ENCODE data around the gene SDE2.

- no peak for TF ChIP-seq POLR2A (IDR thresholded peaks at IDR 0.05; ENCODE audit: low read length)
- TF ChIP-seq GATA1 (IDR thresholded peaks at IDR 0.05; ENCODE audit: low read depth, low read length): no peak
Measured at GRCh38 chr1:225961659-225962439, 37.3 kb downstream of the SDE2 start.

Data from erythroblast (primary cell).